Tibial artery (tissue), 4 donors: ENCODE measurements around the gene SPNS2.

ENCODE experiments used
- DNase-seq, 2 donors: peaks; one replicate each; pipeline ENCODE4 v3.0.0-alpha.2; 2019
- H3K27ac ChIP-seq, 2 donors: fragments of 200-600 bp; sonication (generic) in 1 of 2; 1 replicate in 1 of 2; 2 replicates in 1 of 2; pipeline ENCODE4 v1.5.1; 2018 to 2019; ENCODE audit warnings: mild to moderate bottlenecking in 1 of 2
- H3K27me3 ChIP-seq, 2 donors: fragments of 200-600 bp; sonication (generic) in 1 of 2; one replicate each; pipeline versions ENCODE4 v1.5.1 to v1.6.0; 2016 to 2019
- H3K36me3 ChIP-seq, 3 donors: fragments of 200-600 bp; sonication (generic) in 2 of 3; one replicate each; pipeline ENCODE4 v1.5.1; 2016 to 2019; ENCODE audit warnings: mild to moderate bottlenecking in 2 of 3
- H3K4me1 ChIP-seq, 4 donors: fragments of 200-600 bp; sonication (generic) in 2 of 4; 1 replicate in 3 of 4; 2 replicates in 1 of 4; pipeline ENCODE4 v1.5.1; 2016 to 2019
- H3K4me3 ChIP-seq, 2 donors: fragments of 200-600 bp; sonication (generic) in 1 of 2; 1 replicate in 1 of 2; 2 replicates in 1 of 2; pipeline ENCODE4 v1.5.1; 2018 to 2019; ENCODE audit warnings: mild to moderate bottlenecking in 2 of 2
- H3K9me3 ChIP-seq, 3 donors: fragments of 200-600 bp; sonication (generic) in 1 of 3; one replicate each; pipeline ENCODE4 v1.5.1; 2016 to 2019
- CTCF ChIP-seq, 2 experiments: fragments of 200-600 bp in 1 of 2; fragments of 450-650 bp in 1 of 2; IDR thresholded peaks; one replicate each; pipeline ENCODE4 v1.5.1; 2017 to 2019; ENCODE audit warnings: antibody characterized with exemption in 2 of 2, mild to moderate bottlenecking in 1 of 2, moderate library complexity in 1 of 2
- intact Hi-C: fragments of 100-400 bp; cut with DNase I; formaldehyde crosslinking; loops from one replicate; pipeline ENCODE4 v1.15.0; 2023; ENCODE audit warnings: low total_unique reads

Gene SPNS2

GRCh38 chr17:4511199-4511932, 12.7 kb downstream of the SPNS2 start:
- TF ChIP-seq CTCF (IDR thresholded peaks at IDR 0.05), result no peak
- H3K9me3 ChIP-seq, result no peaks in the 10 kb centered on the region
- no peak for DNase-seq
- H3K4me1 ChIP-seq, result peaks cover 0 to 71% (median 28%) of the 10 kb centered on the region in 4 donors
- H3K27ac ChIP-seq, result no peak overlapping the region
- no peak overlapping the region for H3K4me3 ChIP-seq
- intact Hi-C loops, result no loop called here
- H3K27me3 ChIP-seq, result no peaks in the 10 kb centered on the region
- H3K36me3 ChIP-seq, result no peaks in the 10 kb centered on the region

DNA sequence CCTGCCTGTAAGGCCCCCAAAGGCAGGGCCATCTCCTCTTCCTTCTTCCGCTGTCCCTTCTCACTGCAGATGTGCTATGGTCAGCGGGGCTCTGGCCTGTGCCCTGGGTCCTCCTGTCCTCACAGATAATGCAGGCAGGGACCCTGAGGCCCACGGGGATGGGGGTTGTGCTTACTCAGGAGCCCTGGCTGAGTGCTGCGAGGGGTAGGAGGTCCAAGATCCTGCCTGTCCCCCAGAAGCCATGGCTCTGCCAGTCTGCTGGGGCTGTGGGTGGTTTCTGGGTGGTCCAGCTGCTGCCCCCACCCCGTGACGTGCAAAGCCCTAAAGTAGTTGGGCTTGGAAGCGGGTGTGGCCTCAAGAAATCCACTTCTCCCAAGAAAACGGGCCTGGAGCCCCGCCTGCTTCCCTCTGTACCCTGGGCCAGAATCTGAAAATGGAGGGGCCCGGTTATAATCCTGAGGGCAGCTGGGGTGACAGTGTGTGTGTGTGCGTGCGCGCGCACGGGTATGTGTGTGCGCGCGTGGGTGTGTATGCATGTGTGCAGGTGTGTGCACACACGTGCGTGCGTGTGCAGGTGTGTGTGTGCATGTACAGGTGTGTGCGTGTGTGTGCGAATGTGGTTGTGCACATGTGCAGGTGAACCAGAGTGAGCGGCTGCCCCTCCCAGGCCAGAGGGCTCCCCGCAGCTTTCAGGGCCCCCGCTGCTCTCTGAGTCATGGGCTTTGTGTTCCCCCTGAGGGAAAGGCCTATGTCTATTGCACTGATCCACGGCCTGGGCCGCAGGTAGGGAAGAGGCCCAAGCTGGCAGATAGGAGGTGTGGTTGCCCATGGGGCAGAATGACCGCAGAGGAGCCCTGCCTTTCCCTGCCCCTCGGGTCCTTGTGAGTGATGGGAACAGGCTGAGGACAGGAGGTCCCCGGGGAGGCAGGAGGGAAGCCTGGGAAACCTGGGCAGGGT, 13.8 kb downstream of the SPNS2 start:
- intact Hi-C loops, result no loop called here
- Histone ChIP-seq H3K9me3 (no peaks in the 10 kb centered on the region), H3K4me3 (no peak overlapping the region), H3K36me3 (no peaks in the 10 kb centered on the region), H3K4me1 (peaks cover 0 to 63% (median 22%) of the 10 kb centered on the region in 4 donors), H3K27ac (no peak overlapping the region), H3K27me3 (no peaks in the 10 kb centered on the region)
- no peak for TF ChIP-seq CTCF (IDR thresholded peaks at IDR 0.05)
- DNase-seq, result no peak

DNA sequence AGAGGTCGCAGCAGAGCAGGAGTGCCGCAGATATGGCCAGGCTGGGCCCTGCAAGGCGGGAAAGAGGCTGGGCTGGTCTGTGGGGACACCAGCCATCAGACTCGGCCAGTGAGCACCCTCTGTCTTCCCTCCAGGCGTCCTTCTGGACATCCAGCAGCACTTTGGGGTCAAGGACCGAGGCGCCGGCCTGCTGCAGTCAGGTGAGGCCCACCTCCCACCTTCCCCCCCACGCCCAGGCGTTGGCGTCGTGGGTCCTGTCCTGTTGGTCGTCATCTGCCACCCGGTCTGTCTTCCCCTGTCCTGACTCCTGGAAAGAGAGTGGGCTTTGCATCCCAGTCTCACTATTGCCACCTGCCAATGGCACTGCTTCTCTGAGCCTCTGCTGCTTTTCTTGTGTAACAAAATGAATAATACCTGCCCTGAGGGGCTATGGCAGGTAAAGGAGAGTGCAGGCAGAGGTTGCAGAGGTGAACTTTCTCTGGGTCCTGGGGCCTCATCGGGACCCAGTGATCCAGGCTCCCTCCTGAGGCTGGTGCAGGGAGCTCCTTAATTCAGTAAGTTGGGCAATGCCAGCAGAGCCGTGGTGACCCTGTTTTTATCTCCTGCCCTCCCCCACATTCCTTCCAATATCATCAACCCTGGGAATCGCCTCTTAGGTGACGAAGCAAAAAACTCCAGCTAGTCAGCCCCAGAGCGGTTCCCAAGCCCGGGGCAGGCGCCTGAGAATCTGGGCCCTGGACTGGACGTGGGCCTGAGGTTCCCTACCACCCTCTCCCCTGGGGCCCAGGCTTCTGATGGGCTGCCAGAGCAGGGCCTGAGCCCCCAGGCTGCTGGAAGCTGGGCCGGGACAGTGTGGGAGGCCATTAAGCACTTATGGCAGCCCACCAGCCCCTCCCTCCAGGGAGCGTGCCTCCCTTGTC, 14.7 kb downstream of the SPNS2 start:
- no peaks in the 10 kb centered on the region for H3K9me3 ChIP-seq
- H3K27me3 ChIP-seq, result no peaks in the 10 kb centered on the region
- no peak for DNase-seq
- TF ChIP-seq CTCF (IDR thresholded peaks at IDR 0.05), result no peak
- intact Hi-C loops, result no loop called here
- no peak overlapping the region for H3K27ac ChIP-seq
- H3K4me1 ChIP-seq, result peaks cover 0 to 53% (median 20%) of the 10 kb centered on the region in 4 donors
- no peak overlapping the region for H3K4me3 ChIP-seq
- no peaks in the 10 kb centered on the region for H3K36me3 ChIP-seq

GRCh38 chr17:4514206-4514605, 15.5 kb downstream of the SPNS2 start:
- Histone ChIP-seq H3K27me3 (no peaks in the 10 kb centered on the region), H3K4me1 (peaks cover 0 to 48% (median 14%) of the 10 kb centered on the region in 4 donors), H3K4me3 (no peak overlapping the region), H3K27ac (no peak overlapping the region), H3K36me3 (no peaks in the 10 kb centered on the region), H3K9me3 (no peaks in the 10 kb centered on the region)
- intact Hi-C loops, result no loop called here
- TF ChIP-seq CTCF (IDR thresholded peaks at IDR 0.05), result no peak
- no peak for DNase-seq

DNA sequence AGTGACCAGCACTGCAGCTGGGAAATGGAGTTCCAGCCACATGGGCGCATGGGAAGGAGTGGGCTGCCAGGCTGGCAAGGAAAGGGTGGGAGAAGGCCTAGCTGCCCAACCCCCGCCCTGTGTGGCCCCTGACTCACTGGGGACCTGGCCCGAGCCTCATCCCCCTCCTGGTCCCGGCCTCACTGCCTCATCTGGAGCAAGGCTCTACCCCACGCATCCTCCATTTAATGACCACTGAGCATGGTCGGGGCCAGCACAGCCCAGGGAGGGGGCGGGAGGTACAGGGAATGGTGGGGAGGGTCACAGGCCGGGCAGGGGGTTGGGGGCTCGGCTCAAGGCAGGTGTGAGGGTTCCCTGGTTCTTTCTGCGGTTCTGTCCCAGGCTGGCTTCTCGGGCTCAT, 16.1 kb downstream of the SPNS2 start:
- no peaks in the 10 kb centered on the region for H3K36me3 ChIP-seq
- H3K9me3 ChIP-seq, result no peaks in the 10 kb centered on the region
- no peak overlapping the region for H3K27ac ChIP-seq
- intact Hi-C loops, result no loop called here
- H3K4me3 ChIP-seq, result no peak overlapping the region
- no peaks in the 10 kb centered on the region for H3K27me3 ChIP-seq
- DNase-seq, result no peak
- TF ChIP-seq CTCF (IDR thresholded peaks at IDR 0.05), result no peak
- H3K4me1 ChIP-seq, result peaks cover 0 to 44% (median 8%) of the 10 kb centered on the region in 4 donors
